ENCODE measurements around the gene C5AR2.
A peak's percentile ranks its signal among the peaks of the same experiment; 100 is the strongest.
"Not testable (repeated sequence)": the region's sequence is repeated elsewhere in the genome, so short reads cannot be mapped to it uniquely, and the experiment has no call there.

Gene C5AR2

GRCh38 chr19:47331931-47332547 lies at the start of gene C5AR2:
TSS of gene C5AR2 (plus strand) at chr19:47332175. CDS start at chr19:47340800, 8,625 bp downstream.
- no peak for DNase-seq (ENCODE audit: low spot score)

DNA sequence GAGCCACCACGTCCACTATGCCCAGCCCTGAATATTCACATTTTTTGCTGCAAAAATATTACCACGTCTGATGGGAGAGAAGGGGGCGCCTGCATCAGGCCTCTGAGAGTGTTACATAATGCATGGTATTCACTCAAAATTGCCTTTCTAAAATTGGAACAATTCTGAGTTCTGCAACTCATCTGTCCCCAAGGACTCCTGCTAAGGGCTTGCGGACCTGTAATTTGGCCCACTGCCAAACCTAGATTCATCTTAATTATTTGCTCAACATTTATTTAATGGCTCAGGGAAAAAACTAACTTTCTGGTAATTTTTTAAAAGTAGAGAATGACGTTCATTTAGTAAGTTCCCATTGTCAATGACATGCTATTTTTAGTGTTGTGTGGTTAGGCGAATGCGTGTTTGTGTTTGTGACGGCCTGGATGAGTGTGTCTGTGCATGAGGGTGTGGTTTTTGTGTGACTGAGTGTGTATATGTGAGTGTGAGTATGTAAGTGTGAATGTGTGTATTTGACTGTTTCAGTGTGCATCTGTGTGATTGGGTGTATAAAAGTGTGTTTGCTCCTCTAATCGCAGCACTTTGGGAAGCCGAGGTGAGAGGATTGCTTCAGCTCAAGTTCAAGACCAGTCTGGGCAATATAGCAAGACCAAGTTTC lies 48.4 kb upstream of the C5AR2 start:
- no peak for DNase-seq (ENCODE audit: low spot score)

GRCh38 chr19:47284324-47284899 lies 47.6 kb upstream of the C5AR2 start:
- peak; percentile 67 for DNase-seq (ENCODE audit: low spot score)

GRCh38 chr19:47296036-47296435 lies 35.9 kb upstream of the C5AR2 start:
- DNase-seq (ENCODE audit: low spot score): peak; percentile 82

GRCh38 chr19:47300867-47301266 lies 31.1 kb upstream of the C5AR2 start:
- not testable (repeated sequence) for DNase-seq (ENCODE audit: low spot score)

DNA sequence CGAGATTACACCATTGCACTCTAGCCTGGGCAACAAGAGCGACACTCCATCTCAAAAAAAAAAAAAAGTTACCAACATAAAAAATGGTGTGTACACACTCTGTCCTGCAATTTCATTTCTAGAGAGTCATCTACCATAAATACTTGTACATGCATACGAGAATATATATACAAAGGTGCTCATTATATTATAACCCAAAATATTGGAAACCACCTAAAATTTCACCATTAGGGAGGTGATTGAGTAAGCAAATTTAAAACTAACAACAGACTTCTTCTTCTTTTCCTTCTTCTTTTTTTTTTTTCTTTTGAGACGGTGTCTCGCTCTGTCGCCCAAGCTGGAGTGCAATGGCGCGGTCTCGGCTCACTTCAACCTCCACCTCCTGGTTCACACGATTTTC lies 29.7 kb upstream of the C5AR2 start:
- no peak for DNase-seq (ENCODE audit: low spot score)

- no peak for DNase-seq (ENCODE audit: low spot score)
These were observed 28.0 kb upstream of the C5AR2 start for GRCh38 chr19:47303966-47304365.

DNA sequence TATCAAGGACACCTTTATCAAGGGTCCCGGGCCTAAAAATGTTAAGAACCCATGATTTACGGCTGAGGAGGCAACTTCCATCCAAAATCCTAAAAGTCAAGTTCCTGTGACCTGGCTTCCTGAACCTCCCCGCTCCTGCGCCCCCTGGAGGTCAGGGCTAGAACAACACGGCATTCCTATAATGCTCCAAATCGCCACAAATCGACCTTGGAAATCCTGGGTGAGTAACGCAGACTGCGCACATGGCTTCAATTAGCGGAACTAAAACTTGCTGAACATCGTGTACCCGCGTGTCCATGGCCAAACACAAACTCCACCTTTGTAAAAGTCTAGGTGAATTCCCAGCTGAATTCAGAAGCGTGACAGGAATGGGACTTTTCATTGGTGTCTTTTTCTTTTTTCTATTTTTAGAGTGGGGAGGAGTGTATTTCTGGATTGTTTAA lies 26.6 kb upstream of the C5AR2 start:
- DNase-seq (ENCODE audit: low spot score): peak; percentile 90

DNA sequence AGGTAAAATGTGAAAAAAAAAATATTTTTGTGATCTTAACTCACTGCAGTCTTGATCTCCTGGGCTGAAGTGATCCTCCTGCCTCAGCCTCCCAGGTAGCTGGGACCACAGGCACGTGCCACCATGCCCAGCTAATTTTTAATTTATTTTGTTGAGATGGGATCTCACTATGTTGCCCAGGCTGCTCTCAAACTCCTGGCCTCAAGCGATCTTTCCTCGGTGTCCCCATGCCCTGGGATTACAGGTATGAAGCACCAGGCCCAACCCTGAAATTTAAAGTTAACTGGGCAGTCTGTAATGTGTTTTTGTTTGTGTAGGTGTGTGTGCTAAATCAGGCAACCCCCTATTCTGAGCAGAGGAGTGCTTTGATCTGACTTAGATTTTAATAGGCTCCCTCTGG lies 25.7 kb upstream of the C5AR2 start:
- DNase-seq (ENCODE audit: low spot score): no peak

DNA sequence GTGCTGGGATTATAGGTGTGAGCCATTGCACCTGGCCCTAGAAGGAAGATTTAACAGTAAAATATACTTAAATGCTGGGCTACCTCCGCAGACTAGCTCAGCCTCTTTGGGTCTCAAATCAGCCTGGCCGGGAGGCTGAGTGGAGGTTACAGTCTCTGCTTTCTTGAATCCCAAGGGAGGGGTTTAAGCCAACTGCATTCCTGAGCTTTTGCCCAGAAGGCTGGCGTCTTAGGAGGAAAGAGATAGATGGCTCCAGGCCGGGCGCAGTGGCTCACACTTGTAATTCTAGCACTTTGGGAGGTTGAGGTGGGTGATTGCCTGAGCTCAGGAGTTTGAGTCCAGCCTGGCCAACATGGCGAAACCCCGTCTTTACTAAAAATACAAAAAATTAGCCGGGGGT lies 22.9 kb upstream of the C5AR2 start:
- DNase-seq (ENCODE audit: low spot score): no peak

GRCh38 chr19:47309608-47310007 lies 22.4 kb upstream of the C5AR2 start, which contains the start of gene C5AR1:
TSS of gene C5AR1 (plus strand) at chr19:47309861. CDS start at chr19:47309896, 35 bp downstream.
- no peak for DNase-seq (ENCODE audit: low spot score)

- DNase-seq (ENCODE audit: low spot score): no peak
These were observed 21.7 kb upstream of the C5AR2 start for GRCh38 chr19:47310323-47310722.

- peak; percentile 42 for DNase-seq (ENCODE audit: low spot score)
These were observed 21.2 kb upstream of the C5AR2 start for GRCh38 chr19:47310819-47311218.

GRCh38 chr19:47312366-47313006 lies 19.5 kb upstream of the C5AR2 start:
- DNase-seq (ENCODE audit: low spot score): no peak

DNA sequence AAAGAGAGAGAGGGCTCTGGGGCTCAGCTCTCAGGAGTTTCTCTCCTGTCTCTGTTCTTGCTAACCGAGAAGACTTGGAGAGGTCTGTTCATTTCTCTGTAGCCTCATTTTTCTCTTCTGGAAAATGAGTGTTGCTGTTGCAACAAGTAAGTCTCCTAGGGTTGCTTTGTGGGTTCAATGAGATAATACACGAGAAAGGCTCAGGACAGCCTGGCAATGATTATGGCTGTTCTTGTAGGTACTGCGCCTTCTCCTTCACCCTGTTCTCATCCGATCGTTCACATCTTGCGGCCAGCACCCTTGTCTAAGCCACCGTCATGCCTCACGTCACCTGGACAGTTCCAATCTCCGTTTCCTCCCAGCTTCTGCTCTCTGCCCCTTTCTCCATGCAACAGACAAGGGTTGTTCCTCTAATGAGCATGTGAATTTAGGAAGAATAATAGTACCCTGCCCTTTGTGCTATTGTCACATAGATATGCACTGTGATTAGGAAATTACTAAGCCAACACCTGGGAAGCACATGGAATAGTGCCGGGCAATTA lies 18.1 kb upstream of the C5AR2 start:
- DNase-seq (ENCODE audit: low spot score): no peak

- DNase-seq (ENCODE audit: low spot score): peak; percentile 99
These were observed 16.7 kb upstream of the C5AR2 start for GRCh38 chr19:47315125-47315821.

DNA sequence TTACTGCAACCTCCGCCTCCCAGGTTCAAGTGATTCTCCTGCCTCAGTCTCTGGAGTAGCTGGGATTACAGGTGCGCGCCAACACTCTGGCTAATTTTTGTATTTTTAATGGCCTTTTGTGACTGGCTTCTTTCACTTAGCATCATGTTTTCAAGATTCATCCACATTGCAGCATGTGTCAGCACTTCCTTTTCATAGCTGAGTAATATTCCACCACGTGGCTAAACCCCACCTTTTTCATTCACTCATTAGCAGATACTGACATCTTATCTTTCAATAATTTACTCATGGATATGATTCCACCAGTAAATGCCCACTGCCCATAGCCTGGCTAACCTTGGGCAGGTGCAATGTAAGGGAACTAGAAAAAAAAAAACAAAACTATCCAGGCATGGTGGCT lies 15.5 kb upstream of the C5AR2 start:
- DNase-seq (ENCODE audit: low spot score): no peak

- DNase-seq (ENCODE audit: low spot score): no peak
These were observed 11.8 kb upstream of the C5AR2 start for GRCh38 chr19:47319923-47320871.

DNA sequence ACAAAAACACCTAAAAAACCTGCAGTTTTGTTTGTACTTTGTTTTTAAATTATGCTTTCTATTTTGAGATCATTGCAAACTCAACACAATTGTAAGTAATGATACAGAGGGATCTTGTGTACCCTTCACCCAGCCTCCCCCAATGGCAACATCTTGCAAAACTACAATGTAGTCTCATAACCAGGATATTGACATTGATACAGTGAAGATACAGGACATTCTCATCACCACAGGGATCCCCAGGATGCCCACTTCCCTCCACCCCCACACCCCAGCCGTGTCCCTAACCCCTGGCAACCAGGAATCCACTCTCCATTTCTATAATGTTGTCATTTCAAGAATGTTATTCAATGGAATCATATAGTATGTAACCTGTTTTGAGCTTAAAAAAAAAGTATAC lies 10.3 kb upstream of the C5AR2 start:
- no peak for DNase-seq (ENCODE audit: low spot score)

GRCh38 chr19:47322058-47322457 lies 9.9 kb upstream of the C5AR2 start:
- no peak for DNase-seq (ENCODE audit: low spot score)

- no peak for DNase-seq (ENCODE audit: low spot score)
These were observed 8.6 kb upstream of the C5AR2 start for GRCh38 chr19:47323409-47323808.
